Activated T-helper 1 cell treated with anti-CD3 and anti-CD28 coated beads, Interleukin-12 subunit alpha, Interleukin-12 subunit beta, Interleukin-2, Interleukin-4 antibody, amounts not matched to agents 30 ng/mL and 10 ng/mL and 1 ng/mL, durations not matched to agents 14 hours and 24 hours and 36 hours (primary cell): Measurements from ENCODE around the gene SPATA25. TPM values are rescaled to one million over a fixed set of nuclear protein-coding genes. Genes with fewer than 3 reads are reported as not detected.

Source experiments
- DNase-seq: peaks from one replicate; pipeline ENCODE4 v3.0.0; 2021; ENCODE audit warnings: low spot score
- H3K27ac Mint-ChIP-seq: one replicate; pipeline ENCODE4 v1.8.0; 2021; ENCODE audit warnings: mild to moderate bottlenecking, mixed read lengths
- H3K27me3 Mint-ChIP-seq: one replicate; pipeline ENCODE4 v1.8.0; 2022; ENCODE audit warnings: mild to moderate bottlenecking, moderate library complexity, mixed read lengths; ENCODE audit not compliant: insufficient read depth
- H3K36me3 Mint-ChIP-seq: one replicate; pipeline ENCODE4 v1.8.0; 2021; ENCODE audit warnings: low read depth, mixed read lengths
- H3K4me1 Mint-ChIP-seq: one replicate; pipeline ENCODE4 v1.8.0; 2021; ENCODE audit warnings: low read depth, mixed read lengths
- H3K4me3 Mint-ChIP-seq: one replicate; pipeline ENCODE4 v1.8.0; 2021; ENCODE audit warnings: mild to moderate bottlenecking, moderate library complexity, mixed read lengths
- H3K9me3 Mint-ChIP-seq: one replicate; pipeline ENCODE4 v1.8.0; 2021; ENCODE audit warnings: mixed read lengths
- intact Hi-C: fragments of 100-400 bp; cut with micrococcal nuclease; formaldehyde crosslinking; loops from one replicate; pipeline ENCODE4 v1.15.1; 2024
- total RNA-seq: library from RNA; stranded (reverse); gene quantifications from 2 replicates; pipeline ENCODE4 v1.2.3, GENCODE V29; 2022

SPATA25 gene
- total RNA-seq, 1 donor from 2014 or later, result 1.1 TPM

GRCh38 chr20:45896641-45897161, 9.3 kb upstream of the SPATA25 start:
- no peak overlapping the region for H3K27ac Mint-ChIP-seq
- DNase-seq, result no peak
- H3K9me3 Mint-ChIP-seq, result no peaks in the 10 kb centered on the region
- peaks cover 3% of the 10 kb centered on the region for H3K36me3 Mint-ChIP-seq
- intact Hi-C loops, result no loop called here
- no peak overlapping the region for H3K4me3 Mint-ChIP-seq
- peaks cover 13% of the 10 kb centered on the region for H3K4me1 Mint-ChIP-seq
- no peaks in the 10 kb centered on the region for H3K27me3 Mint-ChIP-seq

GRCh38 chr20:45894797-45895196, 7.4 kb upstream of the SPATA25 start:
- Mint-ChIP-seq H3K27me3 (peaks cover 1% of the 10 kb centered on the region), H3K36me3 (peaks cover 3% of the 10 kb centered on the region), H3K9me3 (no peaks in the 10 kb centered on the region), H3K27ac (no peak overlapping the region), H3K4me1 (peaks cover 13% of the 10 kb centered on the region), H3K4me3 (no peak overlapping the region)
- no peak for DNase-seq
- intact Hi-C loops, result no loop called here

- no peaks in the 10 kb centered on the region for H3K9me3 Mint-ChIP-seq
- peaks cover 3% of the 10 kb centered on the region for H3K36me3 Mint-ChIP-seq
- intact Hi-C loops, result no loop called here
- H3K27me3 Mint-ChIP-seq, result peaks cover 1% of the 10 kb centered on the region
- peak overlapping the region; percentile 8 for H3K4me3 Mint-ChIP-seq
- peaks cover 13% of the 10 kb centered on the region for H3K4me1 Mint-ChIP-seq
- DNase-seq, result no peak
- H3K27ac Mint-ChIP-seq, result no peak overlapping the region
These were observed 6.4 kb upstream of the SPATA25 start for GRCh38 chr20:45893831-45894230.

- no peaks in the 10 kb centered on the region for H3K9me3 Mint-ChIP-seq
- intact Hi-C loops, result no loop called here
- peaks cover 3% of the 10 kb centered on the region for H3K36me3 Mint-ChIP-seq
- no peak for DNase-seq
- peak overlapping the region; percentile 68 for H3K27ac Mint-ChIP-seq
- H3K27me3 Mint-ChIP-seq, result peaks cover 1% of the 10 kb centered on the region
- H3K4me1 Mint-ChIP-seq, result peaks cover 13% of the 10 kb centered on the region
- H3K4me3 Mint-ChIP-seq, result peak overlapping the region; percentile 91
These were observed 5.5 kb upstream of the SPATA25 start for GRCh38 chr20:45892828-45893500.

- no peak for DNase-seq
- no peaks in the 10 kb centered on the region for H3K9me3 Mint-ChIP-seq
- intact Hi-C loops, result no loop called here
- peaks cover 3% of the 10 kb centered on the region for H3K36me3 Mint-ChIP-seq
- H3K27me3 Mint-ChIP-seq, result peaks cover 1% of the 10 kb centered on the region
- peaks cover 13% of the 10 kb centered on the region for H3K4me1 Mint-ChIP-seq
- peak overlapping the region; percentile 68 for H3K27ac Mint-ChIP-seq
- H3K4me3 Mint-ChIP-seq, result peak overlapping the region; percentile 91
These were observed 4.8 kb upstream of the SPATA25 start for GRCh38 chr20:45892049-45892825.

GRCh38 chr20:45890985-45891983, 3.9 kb upstream of the SPATA25 start, which contains the start of the genes CTSA and NEURL2:
Gene CTSA, plus strand, starts transcription at chr20:45891335. Its CDS starts 234 bp downstream, at chr20:45891569.
Gene NEURL2, minus strand, starts transcription at chr20:45891208. Its CDS starts 217 bp downstream, at chr20:45890991.
- peaks cover 14% of the 10 kb centered on the region for H3K4me1 Mint-ChIP-seq
- H3K4me3 Mint-ChIP-seq, result peak within 1 kb of the TSS; percentile 91
- H3K9me3 Mint-ChIP-seq, result no peaks in the 10 kb centered on the region
- intact Hi-C loops, result loop anchor here (1.0 to 2.0 kb wide), 8 partner anchors 10 to 92 kb away; partner anchors contain the start of genes ACOT8, UBE2C, ZSWIM1 and ZSWIM3
- peaks cover 3% of the 10 kb centered on the region for H3K36me3 Mint-ChIP-seq
- peak; percentile 80 for DNase-seq
- H3K27me3 Mint-ChIP-seq, result peaks cover 1% of the 10 kb centered on the region
- peak within 1 kb of the TSS; percentile 85 for H3K27ac Mint-ChIP-seq

- Mint-ChIP-seq H3K4me3 (peak overlapping the region; percentile 91), H3K27ac (peak overlapping the region; percentile 40), H3K9me3 (no peaks in the 10 kb centered on the region), H3K27me3 (peaks cover 1% of the 10 kb centered on the region), H3K4me1 (peaks cover 20% of the 10 kb centered on the region), H3K36me3 (peaks cover 3% of the 10 kb centered on the region)
- peak; percentile 17 for DNase-seq
- intact Hi-C loops, result loop anchor here (2.0 kb wide), 3 partner anchors 66 to 92 kb away; no protein-coding TSS in a partner anchor
These were observed 2.9 kb upstream of the SPATA25 start for GRCh38 chr20:45890077-45890984.

- peaks cover 1% of the 10 kb centered on the region for H3K27me3 Mint-ChIP-seq
- no peak overlapping the region for H3K27ac Mint-ChIP-seq
- peaks cover 33% of the 10 kb centered on the region for H3K4me1 Mint-ChIP-seq
- H3K4me3 Mint-ChIP-seq, result peak overlapping the region; percentile 47
- intact Hi-C loops, result no loop called here
- peaks cover 5% of the 10 kb centered on the region for H3K36me3 Mint-ChIP-seq
- DNase-seq, result no peak
- no peaks in the 10 kb centered on the region for H3K9me3 Mint-ChIP-seq
These were observed 1.3 kb upstream of the SPATA25 start for GRCh38 chr20:45888681-45889080.

GRCh38 chr20:45886590-45887345, 654 bp downstream of the SPATA25 start:
- Mint-ChIP-seq H3K4me3 (no peak overlapping the region), H3K36me3 (peaks cover 16% of the 10 kb centered on the region), H3K27ac (no peak overlapping the region), H3K9me3 (no peaks in the 10 kb centered on the region), H3K4me1 (peaks cover 37% of the 10 kb centered on the region), H3K27me3 (peaks cover 4% of the 10 kb centered on the region)
- intact Hi-C loops, result no loop called here
- DNase-seq, result no peak

- intact Hi-C loops, result no loop called here
- Mint-ChIP-seq H3K36me3 (peaks cover 22% of the 10 kb centered on the region), H3K9me3 (no peaks in the 10 kb centered on the region), H3K27me3 (peaks cover 2% of the 10 kb centered on the region), H3K4me3 (peak overlapping the region; percentile 57), H3K27ac (no peak overlapping the region), H3K4me1 (peaks cover 47% of the 10 kb centered on the region)
- no peak for DNase-seq
These were observed 4.3 kb downstream of the SPATA25 start for GRCh38 chr20:45883100-45883469.
